ENCODE data around the gene PDZRN3. TPM values are rescaled to one million over a fixed set of nuclear protein-coding genes. Genes with fewer than 3 reads are reported as not detected.

Gene PDZRN3
- total and polyA plus RNA-seq, 4 donors, result 7.3 to 36.4 (median 16.3) TPM

GRCh38 chr3:73401059-73401458 lies 223.7 kb downstream of the PDZRN3 start:
- Histone ChIP-seq H3K27ac (ENCODE audit: low read depth in 1 of 2, low read length in 1 of 2) (no peak overlapping the region), H3K9ac (ENCODE audit: insufficient read depth in 1 of 2, low read length in 2 of 2) (peak overlapping the region in 1 of 2 donors; percentile 75), H3K27me3 (ENCODE audit: control insufficient read depth in 3 of 3, insufficient read depth in 3 of 3, low read length in 2 of 3) (no peaks in the 10 kb centered on the region), H3K36me3 (ENCODE audit: control insufficient read depth in 4 of 4, insufficient read depth in 4 of 4, low read length in 4 of 4) (peaks cover 0 to 31% (median 8%) of the 10 kb centered on the region in 4 donors), H3K9me3 (ENCODE audit: control insufficient read depth in 4 of 4, insufficient read depth in 3 of 4, low read length in 3 of 4) (no peaks in the 10 kb centered on the region), H3K4me3 (no peak overlapping the region), H3K4me1 (ENCODE audit: control insufficient read depth in 5 of 5, insufficient read depth in 5 of 5, low read length in 5 of 5) (peaks cover 0 to 63% (median 18%) of the 10 kb centered on the region in 5 donors)
- ATAC-seq (ENCODE audit: insufficient read depth, low FRiP score) (no peak), DNase-seq (peak in 2 of 3 donors; percentile 46 to 88)
- 18 to 34% methylated on average over 6 of the region's 6 CpGs for whole genome bisulfite sequencing, 2 donors
- no peak for TF ChIP-seq CTCF (IDR thresholded peaks at IDR 0.05; ENCODE audit: control extremely low read depth, extremely low read depth)

DNA sequence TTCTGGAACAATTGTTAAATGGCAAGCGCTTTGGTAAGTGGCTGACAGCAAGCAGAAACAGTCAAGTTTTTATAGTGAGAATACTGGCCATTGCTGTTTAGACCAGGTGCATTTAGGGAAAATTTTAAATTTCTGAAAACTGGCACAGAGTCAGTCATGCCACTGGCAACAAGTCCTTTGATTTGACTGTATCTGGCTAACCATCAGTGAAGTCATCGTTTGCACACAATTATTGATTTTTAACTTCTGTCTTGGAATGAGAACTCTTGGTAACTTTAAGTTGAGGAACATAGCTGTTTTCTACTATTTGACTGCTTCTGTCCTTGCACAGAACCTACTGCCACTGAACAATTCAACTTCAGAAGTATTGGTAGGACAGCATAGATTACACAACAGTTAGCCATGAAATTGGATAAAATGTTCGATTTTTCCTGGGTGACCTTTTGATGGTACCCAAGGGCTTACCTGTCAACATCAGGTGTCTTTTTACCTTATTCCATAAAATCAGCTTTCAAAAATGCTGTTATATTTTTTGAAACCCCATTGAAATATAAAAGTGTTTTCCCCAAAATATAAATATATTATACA lies 225.0 kb downstream of the PDZRN3 start:
- Histone ChIP-seq H3K27me3 (ENCODE audit: control insufficient read depth in 3 of 3, insufficient read depth in 3 of 3, low read length in 2 of 3) (no peaks in the 10 kb centered on the region), H3K36me3 (ENCODE audit: control insufficient read depth in 4 of 4, insufficient read depth in 4 of 4, low read length in 4 of 4) (peaks cover 0 to 37% (median 11%) of the 10 kb centered on the region in 4 donors), H3K9me3 (ENCODE audit: control insufficient read depth in 4 of 4, insufficient read depth in 3 of 4, low read length in 3 of 4) (no peaks in the 10 kb centered on the region), H3K4me3 (no peak overlapping the region), H3K9ac (ENCODE audit: insufficient read depth in 1 of 2, low read length in 2 of 2) (no peak overlapping the region), H3K4me1 (ENCODE audit: control insufficient read depth in 5 of 5, insufficient read depth in 5 of 5, low read length in 5 of 5) (peaks cover 0 to 50% (median 14%) of the 10 kb centered on the region in 5 donors), H3K27ac (ENCODE audit: low read depth in 1 of 2, low read length in 1 of 2) (no peak overlapping the region)
- TF ChIP-seq CTCF (IDR thresholded peaks at IDR 0.05; ENCODE audit: control extremely low read depth, extremely low read depth), result no peak
- ATAC-seq (ENCODE audit: insufficient read depth, low FRiP score) (no peak), DNase-seq (no peak)
- WGBS, 2 donors, result 88 to 90% methylated on average over 3 of the region's 3 CpGs

DNA sequence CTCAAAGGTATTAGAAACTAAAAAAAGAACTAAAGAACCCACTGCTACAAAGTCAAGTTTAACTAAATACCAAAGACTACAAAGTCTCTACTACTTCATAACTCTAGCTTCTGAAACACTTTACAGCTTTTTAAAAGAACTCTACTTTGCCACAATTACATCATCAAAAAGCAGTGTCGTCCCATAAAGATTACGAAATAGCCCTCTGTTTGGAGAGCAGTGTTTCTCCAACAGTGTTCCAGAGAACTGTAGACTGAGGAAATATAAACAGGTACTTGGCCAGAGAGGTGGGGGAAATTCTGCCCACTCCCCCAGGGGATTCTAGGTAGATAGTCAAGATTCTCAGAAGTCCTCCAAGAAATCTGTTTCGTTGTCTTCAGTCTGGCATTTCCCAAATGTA lies 225.6 kb downstream of the PDZRN3 start:
- H3K9me3 ChIP-seq (ENCODE audit: control insufficient read depth in 4 of 4, insufficient read depth in 3 of 4, low read length in 3 of 4), result no peaks in the 10 kb centered on the region
- H3K27me3 ChIP-seq (ENCODE audit: control insufficient read depth in 3 of 3, insufficient read depth in 3 of 3, low read length in 2 of 3), result no peaks in the 10 kb centered on the region
- no peak overlapping the region for H3K27ac ChIP-seq (ENCODE audit: low read depth in 1 of 2, low read length in 1 of 2)
- H3K36me3 ChIP-seq (ENCODE audit: control insufficient read depth in 4 of 4, insufficient read depth in 4 of 4, low read length in 4 of 4), result peaks cover 0 to 38% (median 11%) of the 10 kb centered on the region in 4 donors
- ATAC-seq (ENCODE audit: insufficient read depth, low FRiP score) (no peak), DNase-seq (peak in 2 of 3 donors; percentile 72 to 78)
- no peak overlapping the region for H3K9ac ChIP-seq (ENCODE audit: insufficient read depth in 1 of 2, low read length in 2 of 2)
- peaks cover 0 to 43% (median 14%) of the 10 kb centered on the region in 5 donors for H3K4me1 ChIP-seq (ENCODE audit: control insufficient read depth in 5 of 5, insufficient read depth in 5 of 5, low read length in 5 of 5)
- no peak overlapping the region for H3K4me3 ChIP-seq
- 49 to 53% methylated on average over 3 of the region's 3 CpGs for WGBS, 2 donors
- no peak for TF ChIP-seq CTCF (IDR thresholded peaks at IDR 0.05; ENCODE audit: control extremely low read depth, extremely low read depth)

DNA sequence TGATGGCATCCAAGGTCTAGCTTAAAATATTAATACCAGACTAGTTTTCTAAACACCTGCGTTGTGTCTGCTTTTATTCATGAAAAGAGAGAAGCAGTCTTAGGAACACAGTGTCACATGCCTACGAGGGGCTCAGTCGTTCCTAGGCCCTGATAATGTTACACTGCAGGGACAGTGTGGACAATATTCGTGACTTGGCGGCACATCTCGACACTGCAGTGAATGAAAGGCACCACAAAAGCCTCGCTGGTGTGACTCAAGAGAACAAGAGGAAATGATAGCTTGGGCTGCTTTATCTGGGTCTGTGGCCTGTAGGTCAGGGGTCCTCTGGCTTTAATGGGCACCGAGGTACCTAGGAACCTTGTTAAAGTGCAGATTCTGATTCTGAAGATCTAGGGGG lies 226.7 kb downstream of the PDZRN3 start:
- H3K9me3 ChIP-seq (ENCODE audit: control insufficient read depth in 4 of 4, insufficient read depth in 3 of 4, low read length in 3 of 4), result no peaks in the 10 kb centered on the region
- ATAC-seq (ENCODE audit: insufficient read depth, low FRiP score) (no peak), DNase-seq (no peak)
- H3K9ac ChIP-seq (ENCODE audit: insufficient read depth in 1 of 2, low read length in 2 of 2), result no peak overlapping the region
- peaks cover 0 to 39% (median 14%) of the 10 kb centered on the region in 5 donors for H3K4me1 ChIP-seq (ENCODE audit: control insufficient read depth in 5 of 5, insufficient read depth in 5 of 5, low read length in 5 of 5)
- H3K27me3 ChIP-seq (ENCODE audit: control insufficient read depth in 3 of 3, insufficient read depth in 3 of 3, low read length in 2 of 3), result no peaks in the 10 kb centered on the region
- TF ChIP-seq CTCF (IDR thresholded peaks at IDR 0.05; ENCODE audit: control extremely low read depth, extremely low read depth), result no peak
- H3K36me3 ChIP-seq (ENCODE audit: control insufficient read depth in 4 of 4, insufficient read depth in 4 of 4, low read length in 4 of 4), result peaks cover 0 to 40% (median 9%) of the 10 kb centered on the region in 4 donors
- no peak overlapping the region for H3K4me3 ChIP-seq
- H3K27ac ChIP-seq (ENCODE audit: low read depth in 1 of 2, low read length in 1 of 2), result no peak overlapping the region
- 89 to 90% methylated on average over 8 of the region's 8 CpGs for WGBS, 2 donors
